ENCODE measurements around the gene GSN.

DNA sequence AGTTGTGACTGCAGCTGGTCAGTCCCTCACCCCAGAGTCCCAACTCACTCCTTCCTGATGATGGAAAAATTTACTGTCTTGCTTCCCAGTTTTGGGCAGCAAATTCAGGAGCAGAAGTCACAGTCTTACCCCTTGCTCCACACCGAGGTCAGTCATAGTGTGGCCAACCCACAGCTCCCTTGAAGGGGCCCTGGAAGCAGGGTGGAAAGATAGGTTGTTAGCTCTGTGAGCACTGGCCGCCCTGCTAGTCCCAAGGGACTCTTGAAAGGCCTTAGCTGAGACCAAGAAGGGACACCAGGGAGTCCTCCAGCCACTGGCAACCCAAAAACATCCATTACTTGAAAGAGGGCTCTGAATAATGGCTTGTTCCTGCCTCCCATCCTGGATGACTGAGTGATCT, 40.0 kb downstream of the GSN start:
- TF ChIP-seq, protein P1, sequence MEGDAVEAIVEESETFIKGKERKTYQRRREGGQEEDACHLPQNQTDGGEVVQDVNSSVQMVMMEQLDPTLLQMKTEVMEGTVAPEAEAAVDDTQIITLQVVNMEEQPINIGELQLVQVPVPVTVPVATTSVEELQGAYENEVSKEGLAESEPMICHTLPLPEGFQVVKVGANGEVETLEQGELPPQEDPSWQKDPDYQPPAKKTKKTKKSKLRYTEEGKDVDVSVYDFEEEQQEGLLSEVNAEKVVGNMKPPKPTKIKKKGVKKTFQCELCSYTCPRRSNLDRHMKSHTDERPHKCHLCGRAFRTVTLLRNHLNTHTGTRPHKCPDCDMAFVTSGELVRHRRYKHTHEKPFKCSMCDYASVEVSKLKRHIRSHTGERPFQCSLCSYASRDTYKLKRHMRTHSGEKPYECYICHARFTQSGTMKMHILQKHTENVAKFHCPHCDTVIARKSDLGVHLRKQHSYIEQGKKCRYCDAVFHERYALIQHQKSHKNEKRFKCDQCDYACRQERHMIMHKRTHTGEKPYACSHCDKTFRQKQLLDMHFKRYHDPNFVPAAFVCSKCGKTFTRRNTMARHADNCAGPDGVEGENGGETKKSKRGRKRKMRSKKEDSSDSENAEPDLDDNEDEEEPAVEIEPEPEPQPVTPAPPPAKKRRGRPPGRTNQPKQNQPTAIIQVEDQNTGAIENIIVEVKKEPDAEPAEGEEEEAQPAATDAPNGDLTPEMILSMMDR (IDR thresholded peaks at IDR 0.05; ENCODE audit: control extremely low read depth in 1 of 3, insufficient read depth in 1 of 3, low read depth in 1 of 3, low read length in 3 of 3) = no peak
- TF ChIP-seq SP1 (IDR thresholded peaks at IDR 0.05; ENCODE audit: low read depth, low read length) (no peak), POLR2A (IDR thresholded peaks at IDR 0.05; ENCODE audit: control extremely low read depth in 1 of 2, low read depth in 2 of 2, low read length in 2 of 2) (no peak), SAP30 (IDR thresholded peaks at IDR 0.05; ENCODE audit: insufficient read depth, insufficient replicate concordance, low read length) (no peak), RAD21 (IDR thresholded peaks at IDR 0.05 in 1 of 2, conservative IDR thresholded peaks at IDR 0.05 in 1 of 2; ENCODE audit: low read depth in 2 of 2, low read length in 2 of 2) (no peak), EZH2 (IDR thresholded peaks at IDR 0.05; ENCODE audit: low read depth, low read length, severe bottlenecking) (no peak), CHD2 (IDR thresholded peaks at IDR 0.05; ENCODE audit: low read length) (no peak), ZNF274 (IDR thresholded peaks at IDR 0.05; ENCODE audit: borderline replicate concordance, extremely low read depth, low read length) (no peak), YY1 (IDR thresholded peaks at IDR 0.05; ENCODE audit: low read depth, low read length) (no peak), POLR2AphosphoS5 (IDR thresholded peaks at IDR 0.05; ENCODE audit: low read depth, low read length) (no peak), GTF2F1 (IDR thresholded peaks at IDR 0.05; ENCODE audit: borderline replicate concordance, low read depth, low read length) (no peak), SIN3A (conservative IDR thresholded peaks at IDR 0.05 in 1 of 2, IDR thresholded peaks at IDR 0.05 in 1 of 2; ENCODE audit: low read depth in 1 of 2, low read length in 2 of 2) (no peak), EP300 (IDR thresholded peaks at IDR 0.05; ENCODE audit: borderline replicate concordance in 1 of 2, low read depth in 2 of 2, low read length in 2 of 2) (no peak), RFX5 (IDR thresholded peaks at IDR 0.05; ENCODE audit: borderline replicate concordance, low read depth, low read length) (no peak)

Measured in H1 (cell line).